WERI-Rb-1 (cell line): ENCODE data around the gene RAB33B.
"Not testable (repeated sequence)": the region's sequence is repeated elsewhere in the genome, so short reads cannot be mapped to it uniquely, and the experiment has no call there.

Experiments used
- DNase-seq: peaks from one replicate; pipeline ENCODE4 v3.0.0-alpha.2; 2020
- H3K27ac ChIP-seq: fragments of 250-450 bp; sonication (Bioruptor Pico); 2 replicates; pipeline ENCODE4 v1.5.1; 2020; ENCODE audit warnings: mild to moderate bottlenecking, moderate library complexity
- H3K27me3 ChIP-seq: fragments of 250-450 bp; sonication (Bioruptor Pico); 2 replicates; pipeline ENCODE4 v1.5.1; 2021; ENCODE audit warnings: mild to moderate bottlenecking, low read depth, moderate library complexity; ENCODE audit not compliant: insufficient read depth, severe bottlenecking
- H3K36me3 ChIP-seq: fragments of 250-450 bp; sonication (Bioruptor Pico); 2 replicates; pipeline ENCODE4 v1.5.1; 2020; ENCODE audit warnings: mild to moderate bottlenecking, moderate library complexity
- H3K4me3 ChIP-seq: 2 replicates; pipeline ENCODE4 v1.5.1; 2011; ENCODE audit warnings: low read depth, mild to moderate bottlenecking, control low read depth, low read length
- H3K9me3 ChIP-seq: fragments of 250-450 bp; sonication (Bioruptor Pico); 2 replicates; pipeline ENCODE4 v1.5.1; 2021; ENCODE audit warnings: mild to moderate bottlenecking, moderate library complexity; ENCODE audit not compliant: severe bottlenecking
- CTCF ChIP-seq: IDR thresholded peaks from 2 replicates; pipeline ENCODE4 v1.5.1; 2011; ENCODE audit warnings: low read depth, mild to moderate bottlenecking, control low read depth, inconsistent platforms, low read length

The RAB33B gene

DNA sequence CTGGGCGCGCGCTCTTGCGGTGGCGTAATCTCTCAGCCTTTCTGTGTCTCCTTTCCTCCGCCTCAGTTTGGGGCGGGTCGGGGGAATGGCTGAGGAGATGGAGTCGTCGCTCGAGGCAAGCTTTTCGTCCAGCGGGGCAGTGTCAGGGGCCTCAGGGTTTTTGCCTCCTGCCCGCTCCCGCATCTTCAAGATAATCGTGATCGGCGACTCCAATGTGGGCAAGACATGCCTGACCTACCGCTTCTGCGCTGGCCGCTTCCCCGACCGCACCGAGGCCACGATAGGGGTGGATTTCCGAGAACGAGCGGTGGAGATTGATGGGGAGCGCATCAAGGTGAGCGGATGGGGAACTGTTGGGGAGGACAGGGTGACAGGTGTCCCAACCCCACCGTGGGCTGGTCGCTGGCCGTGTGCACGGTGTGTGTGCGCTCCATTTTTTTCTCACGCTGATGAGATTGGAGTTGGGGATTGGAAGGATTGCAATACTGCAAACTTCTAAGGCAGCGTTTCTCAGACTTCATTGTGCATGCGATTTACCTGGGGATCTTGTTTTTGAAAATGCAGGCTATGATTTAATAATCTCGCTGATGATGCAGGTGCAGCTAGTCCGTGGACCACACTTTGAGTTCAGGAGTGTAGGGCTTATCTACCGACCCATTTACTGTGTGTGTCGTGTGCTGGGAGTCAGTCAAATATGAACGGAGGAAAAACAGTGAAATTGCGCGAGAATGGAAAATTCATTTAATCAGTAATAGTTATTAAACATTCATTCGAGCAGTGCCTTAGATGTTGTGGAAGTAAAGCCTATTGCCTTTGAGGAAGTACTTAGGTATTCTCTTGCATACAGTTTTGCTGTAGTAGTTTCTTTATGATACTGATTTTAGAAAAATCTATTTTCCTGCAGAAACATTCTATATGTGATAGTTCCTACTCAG, at the start of gene RAB33B:
TSS of gene RAB33B (plus strand) at position 11 of the 935 bp plus-strand sequence. CDS start at position 86, 75 bp downstream.
- DNase-seq: no peak
- Histone ChIP-seq H3K27ac (peak within 1 kb of the TSS; percentile 96), H3K4me3 (peak within 1 kb of the TSS; percentile 97), H3K27me3 (no peaks in the 10 kb centered on the region), H3K9me3 (peaks cover 2% of the 10 kb centered on the region), H3K36me3 (no peaks in the 10 kb centered on the region; the same call in 1 of the 2 replicates)
- TF ChIP-seq CTCF: no peak

GRCh38 chr4:139410312-139410711, 43.6 kb upstream of the RAB33B start:
- no peak for TF ChIP-seq CTCF
- Histone ChIP-seq H3K27me3 (peaks cover 3% of the 10 kb centered on the region), H3K36me3 (no peaks in the 10 kb centered on the region), H3K27ac (no peak overlapping the region), H3K9me3 (peaks cover 5% of the 10 kb centered on the region), H3K4me3 (no peak overlapping the region)
- no peak for DNase-seq

DNA sequence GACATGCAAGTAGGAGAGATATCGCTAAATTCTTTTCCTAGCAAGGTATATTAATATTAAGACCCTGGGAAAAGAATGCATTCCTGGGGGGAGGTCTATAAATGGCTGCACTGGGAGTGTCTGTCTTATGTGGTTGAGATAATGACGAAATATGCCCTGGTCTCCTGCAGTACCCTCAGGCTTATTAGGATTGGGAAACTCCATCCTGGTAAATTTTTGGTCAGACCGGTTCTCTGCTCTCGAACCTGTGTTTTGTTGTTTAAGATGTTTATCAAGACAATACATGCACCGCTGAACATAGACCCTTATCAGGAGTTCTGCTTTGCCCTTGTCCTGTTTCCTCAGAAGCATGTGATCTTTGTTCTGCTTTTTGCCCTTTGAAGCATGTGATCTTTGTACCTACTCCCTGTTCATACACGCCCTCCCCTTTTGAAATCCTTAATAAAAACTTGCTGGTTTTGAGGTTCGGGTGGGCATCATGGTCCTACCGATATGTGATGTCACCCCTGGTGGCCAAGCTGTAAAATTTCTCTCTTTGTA, 39.2 kb upstream of the RAB33B start:
- not testable (repeated sequence) for DNase-seq

GRCh38 chr4:139416073-139416673, 37.7 kb upstream of the RAB33B start:
- Histone ChIP-seq H3K27me3 (no peaks in the 10 kb centered on the region), H3K9me3 (peaks cover 5% of the 10 kb centered on the region), H3K36me3 (no peaks in the 10 kb centered on the region), H3K4me3 (no peak overlapping the region), H3K27ac (no peak overlapping the region)
- no peak for DNase-seq
- peak; percentile 25; the same call in 1 of the 2 replicates for TF ChIP-seq CTCF

More for the DNA sequence above, 39.2 kb upstream of the RAB33B start:
- not testable (repeated sequence) for H3K27ac ChIP-seq, H3K36me3 ChIP-seq, H3K4me3 ChIP-seq, H3K9me3 ChIP-seq, H3K27me3 ChIP-seq

DNA sequence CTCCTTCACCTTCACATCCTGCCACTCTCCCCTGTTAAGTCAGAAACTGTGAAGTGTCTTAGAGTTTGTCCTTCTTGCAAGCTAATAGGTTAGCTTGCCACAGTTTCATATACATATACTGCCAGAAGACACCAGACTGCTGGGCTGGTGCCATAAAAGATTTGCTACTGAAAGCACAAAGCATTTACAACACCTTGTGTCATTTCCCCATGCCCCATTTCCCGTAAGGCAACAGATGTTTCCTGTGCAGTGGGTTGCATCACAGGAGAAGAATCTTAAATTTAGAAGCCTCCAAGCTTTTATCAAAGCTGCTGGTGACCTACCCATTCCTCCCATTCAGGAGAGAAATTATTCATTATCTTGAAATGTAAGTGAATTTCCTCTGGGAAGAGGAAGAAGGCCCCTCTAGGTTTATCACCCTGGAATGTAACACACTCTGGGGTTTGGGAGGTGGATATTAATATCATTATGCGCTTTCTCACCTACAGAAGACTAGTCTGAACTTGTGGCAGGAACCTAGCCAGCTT, 34.5 kb upstream of the RAB33B start:
- Histone ChIP-seq H3K36me3 (no peaks in the 10 kb centered on the region), H3K27me3 (no peaks in the 10 kb centered on the region), H3K27ac (no peak overlapping the region), H3K4me3 (no peak overlapping the region), H3K9me3 (no peaks in the 10 kb centered on the region)
- no peak for DNase-seq
- no peak for TF ChIP-seq CTCF

DNA sequence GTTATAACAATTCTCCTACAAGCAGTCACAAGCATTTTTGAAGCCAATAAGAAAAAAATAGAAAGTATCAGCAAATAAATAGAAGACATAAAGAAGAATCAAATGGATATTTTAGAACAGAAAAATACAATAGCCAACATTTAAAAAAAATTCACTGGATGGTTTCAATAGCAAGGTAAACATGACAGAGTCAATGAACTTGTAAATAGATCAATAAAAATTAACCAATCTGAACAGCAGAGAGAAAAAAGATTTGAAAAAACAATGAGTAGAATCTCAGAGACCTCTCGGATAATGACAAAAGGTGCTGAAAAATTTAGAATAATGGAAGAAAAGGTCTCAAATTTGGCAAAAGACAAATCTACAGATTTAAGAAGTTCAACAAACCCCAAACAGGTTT, 33.3 kb upstream of the RAB33B start:
- no peak for TF ChIP-seq CTCF
- H3K27ac ChIP-seq: no peak overlapping the region

More for the DNA sequence above, 33.3 kb upstream of the RAB33B start:
- H3K4me3 ChIP-seq: no peak overlapping the region
- H3K9me3 ChIP-seq: no peaks in the 10 kb centered on the region
- no peaks in the 10 kb centered on the region for H3K27me3 ChIP-seq
- DNase-seq: no peak
- H3K36me3 ChIP-seq: no peaks in the 10 kb centered on the region
